H1 (cell line): Measurements from ENCODE around the gene SPC24. TPM values are rescaled to one million over a fixed set of nuclear protein-coding genes. Genes with fewer than 3 reads are reported as not detected.

Experiments used
- CTCF ChIA-PET: fragments of 300-600 bp; sonication (Branson Sonifier 250); formaldehyde crosslinking; loops from one replicate; lab custom pipeline; 2021; ENCODE audit not compliant: partially characterized antibody; lab: Charles Lee
- POLR2A ChIA-PET: fragments of 300-600 bp; sonication (Branson Sonifier 250); formaldehyde crosslinking; loops from one replicate; lab custom pipeline; 2021; ENCODE audit warnings: inconsistent platforms; ENCODE audit not compliant: partially characterized antibody; lab: Charles Lee
- DNase-seq, 2 experiments: peaks; one replicate each; pipeline versions ENCODE4 v3.0.0 to v3.0.0-alpha.2; 2010 to 2022; ENCODE audit warnings: low spot score in 2 of 2, low read depth in 1 of 2, mixed read lengths in 1 of 2
- FAIRE-seq: peaks from 2 replicates; lab custom pipeline; 2011; peaks lifted over from hg19 to GRCh38; lab: Jason Lieb, UNC
- H2AFZ ChIP-seq: 2 replicates; pipeline ENCODE4 v1.8.1; 2012; ENCODE audit warnings: low read length, inconsistent platforms
- H2AK5ac ChIP-seq: 2 replicates; pipeline ENCODE4 v1.6.1; 2013; ENCODE audit warnings: low read depth, low read length
- H2BK120ac ChIP-seq: replicated peaks from 2 replicates; pipeline ENCODE3; 2013; ENCODE audit warnings: low read depth, low read length, inconsistent platforms
- H2BK12ac ChIP-seq: 2 replicates; pipeline ENCODE4 v1.6.1; 2013; ENCODE audit warnings: low read depth, low read length
- H2BK15ac ChIP-seq: 2 replicates; pipeline ENCODE4 v1.6.1; 2013; ENCODE audit warnings: low read length
- H2BK20ac ChIP-seq: 2 replicates; pipeline ENCODE4 v1.6.1; 2013; ENCODE audit warnings: low read length
- H2BK5ac ChIP-seq: 2 replicates; pipeline ENCODE4 v1.6.1; 2013; ENCODE audit warnings: low read depth, low read length
- H3K14ac ChIP-seq: 2 replicates; pipeline ENCODE4 v1.6.1; 2013; ENCODE audit warnings: inconsistent platforms; ENCODE audit not compliant: insufficient read length
- H3K18ac ChIP-seq: 2 replicates; pipeline ENCODE4 v1.6.1; 2013; ENCODE audit warnings: low read length; ENCODE audit errors: extremely low read depth
- H3K23ac ChIP-seq: 2 replicates; pipeline ENCODE4 v1.6.1; 2013; ENCODE audit warnings: inconsistent platforms; ENCODE audit not compliant: insufficient read length
- H3K23me2 ChIP-seq: 2 replicates; pipeline ENCODE4 v1.6.1; 2013; ENCODE audit warnings: low read depth, low read length
- H3K27ac ChIP-seq: 2 replicates; pipeline ENCODE4 v1.6.1; 2011; ENCODE audit warnings: low read depth, low read length, inconsistent platforms
- H3K27me3 ChIP-seq, 4 experiments: replicated peaks in 1 of 4; 1 replicate in 1 of 4; 2 replicates in 3 of 4; pipeline versions ENCODE4 v1.6.1 to v1.8.1; 2011 to 2013; ENCODE audit warnings: low read length in 3 of 4, mild to moderate bottlenecking in 3 of 4, inconsistent platforms in 2 of 4, mixed read lengths in 2 of 4, moderate library complexity in 1 of 4; ENCODE audit not compliant: control insufficient read depth in 3 of 4, insufficient read depth in 3 of 4; ENCODE audit errors: extremely low read depth in 1 of 4
- H3K36me3 ChIP-seq, 4 experiments: 2 replicates each; pipeline versions ENCODE4 v1.6.1 to v1.8.1; 2011 to 2013; ENCODE audit warnings: mild to moderate bottlenecking in 4 of 4, low read length in 3 of 4, moderate library complexity in 2 of 4, control low read depth in 1 of 4, inconsistent platforms in 1 of 4; ENCODE audit not compliant: insufficient read depth in 4 of 4, control insufficient read depth in 2 of 4
- H3K4ac ChIP-seq: replicated peaks from 2 replicates; pipeline ENCODE3; 2013; ENCODE audit warnings: low read length, low read depth, mixed read lengths, inconsistent platforms; ENCODE audit not compliant: insufficient read length
- H3K4me1 ChIP-seq, 4 experiments: replicated peaks in 1 of 4; 1 replicate in 1 of 4; 2 replicates in 3 of 4; pipeline versions ENCODE4 v1.6.1 to v1.8.1; 2011 to 2013; ENCODE audit warnings: low read length in 3 of 4, inconsistent platforms in 2 of 4, mixed read lengths in 1 of 4; ENCODE audit not compliant: insufficient read depth in 4 of 4, control insufficient read depth in 3 of 4
- H3K4me2 ChIP-seq, 2 experiments: 2 replicates each; pipeline versions ENCODE4 v1.6.1 to v1.8.1; 2011 to 2013; ENCODE audit warnings: low read depth in 2 of 2, low read length in 2 of 2, control low read depth in 1 of 2, inconsistent platforms in 1 of 2, mild to moderate bottlenecking in 1 of 2; ENCODE audit not compliant: insufficient read depth in 1 of 2
- H3K4me3 ChIP-seq, 4 experiments: fragments of 200-600, 300-600 bp in 1 of 4; sonication (generic), shearing (Covaris generic), sonication (Bioruptor Twin) in 1 of 4; 2 replicates each; pipeline versions ENCODE4 v1.5.1 to v1.8.1; 2011 to 2016; ENCODE audit warnings: low read length in 4 of 4, low read depth in 3 of 4, control low read depth in 2 of 4, inconsistent platforms in 2 of 4, mild to moderate bottlenecking in 2 of 4, mixed read lengths in 1 of 4, moderate library complexity in 1 of 4; ENCODE audit not compliant: insufficient read depth in 2 of 4; ENCODE audit errors: extremely low read depth in 1 of 4
- H3K56ac ChIP-seq: replicated peaks from 2 replicates; pipeline ENCODE3; 2013; ENCODE audit warnings: low read depth, mild to moderate bottlenecking, mixed read lengths, low read length, inconsistent platforms; ENCODE audit not compliant: insufficient read length
- H3K79me1 ChIP-seq: 2 replicates; pipeline ENCODE4 v1.6.1; 2013; ENCODE audit warnings: low read depth, low read length, control low read depth
- H3K79me2 ChIP-seq, 2 experiments: 2 replicates each; pipeline versions ENCODE4 v1.6.1 to v1.8.1; 2012 to 2013; ENCODE audit warnings: low read length in 2 of 2, mild to moderate bottlenecking in 2 of 2, inconsistent platforms in 1 of 2; ENCODE audit not compliant: insufficient read depth in 2 of 2, control insufficient read depth in 1 of 2
- H3K9ac ChIP-seq, 4 experiments: replicated peaks in 1 of 4; 1 replicate in 1 of 4; 2 replicates in 3 of 4; pipeline versions ENCODE4 v1.6.1 to v1.8.1; 2011 to 2013; ENCODE audit warnings: low read depth in 3 of 4, low read length in 3 of 4, control low read depth in 2 of 4, mild to moderate bottlenecking in 2 of 4, moderate library complexity in 2 of 4, inconsistent platforms in 1 of 4; ENCODE audit errors: extremely low read depth in 1 of 4
- H3K9me3 ChIP-seq, 2 experiments: 2 replicates each; pipeline versions ENCODE4 v1.6.1 to v1.8.1; 2012 to 2013; ENCODE audit warnings: mild to moderate bottlenecking in 2 of 2, moderate library complexity in 2 of 2, control low read depth in 1 of 2, inconsistent platforms in 1 of 2, low read depth in 1 of 2, low read length in 1 of 2, mixed read lengths in 1 of 2; ENCODE audit not compliant: insufficient read depth in 2 of 2
- H4K20me1 ChIP-seq, 2 experiments: replicated peaks in 1 of 2; 2 replicates each; pipeline versions ENCODE3 to v1.8.1; 2011 to 2013; ENCODE audit warnings: inconsistent platforms in 2 of 2, low read length in 2 of 2, mild to moderate bottlenecking in 1 of 2; ENCODE audit not compliant: insufficient read depth in 2 of 2, control insufficient read depth in 1 of 2
- H4K5ac ChIP-seq: 2 replicates; pipeline ENCODE4 v1.6.1; 2013; ENCODE audit warnings: low read length, low read depth, mixed read lengths, inconsistent platforms; ENCODE audit not compliant: insufficient read length
- H4K8ac ChIP-seq: 2 replicates; pipeline ENCODE4 v1.8.0; 2013; ENCODE audit warnings: mild to moderate bottlenecking, moderate library complexity, low read length, inconsistent platforms; ENCODE audit not compliant: insufficient read depth; ENCODE audit errors: extremely low read depth
- H4K91ac ChIP-seq: replicated peaks from 2 replicates; pipeline ENCODE3; 2013; ENCODE audit warnings: low read length, mixed read lengths, inconsistent platforms; ENCODE audit not compliant: insufficient read length
- CHD1 ChIP-seq: IDR thresholded peaks from 2 replicates; pipeline ENCODE4 v1.6.1; 2012; ENCODE audit warnings: low read depth, low read length, improper control_type of control experiment
- EZH2 ChIP-seq: fragments of 200-600 bp; sonication (generic); IDR thresholded peaks from 2 replicates; pipeline ENCODE4 v1.7.1; 2012; ENCODE audit warnings: low read depth, mild to moderate bottlenecking, moderate library complexity, low read length, inconsistent platforms; ENCODE audit not compliant: severe bottlenecking
- KDM5A ChIP-seq: fragments of 200-600 bp; IDR thresholded peaks from 2 replicates; pipeline ENCODE4 v1.7.1; 2012; ENCODE audit warnings: mild to moderate bottlenecking, low read length, inconsistent platforms, mixed read lengths
- NANOG ChIP-seq: IDR thresholded peaks from 2 replicates; pipeline ENCODE4 v1.6.1; 2011; ENCODE audit warnings: low read length, low read depth, mild to moderate bottlenecking, inconsistent platforms; ENCODE audit not compliant: insufficient read depth, poor library complexity, severe bottlenecking
- POU5F1 ChIP-seq: IDR thresholded peaks from 2 replicates; pipeline ENCODE4 v1.6.1; 2011; ENCODE audit warnings: low read depth, mild to moderate bottlenecking, low read length, moderate library complexity
- SAP30 ChIP-seq: fragments of 300-600 bp; sonication (generic); IDR thresholded peaks from 2 replicates; pipeline ENCODE4 v1.7.1; 2012; ENCODE audit warnings: low read length, moderate library complexity, mild to moderate bottlenecking, inconsistent platforms; ENCODE audit not compliant: insufficient read depth, insufficient replicate concordance
- SIN3A ChIP-seq, 2 experiments: IDR thresholded peaks in 1 of 2; conservative IDR thresholded peaks in 1 of 2; 2 replicates each; pipeline ENCODE4 v1.6.1; 2011 to 2012; ENCODE audit warnings: low read length in 2 of 2, improper control_type of control experiment in 1 of 2, low read depth in 1 of 2, mild to moderate bottlenecking in 1 of 2
- SIX5 ChIP-seq: IDR thresholded peaks from 2 replicates; pipeline ENCODE4 v1.6.1; 2011; ENCODE audit warnings: mild to moderate bottlenecking, low read depth, low read length
- TAF7 ChIP-seq: optimal IDR thresholded peaks from 2 replicates; pipeline ENCODE3; 2011; ENCODE audit warnings: low read depth, mild to moderate bottlenecking, inconsistent platforms, low read length, moderate library complexity, borderline replicate concordance
- WGBS, 2 experiments: shearing (Covaris generic) in 1 of 2; methylation state at CpG; one replicate each; pipeline versions ENCODE4 v1.1.6 to v1.1.7; 2013 to 2015; ENCODE audit warnings: low lambda C conversion rate in 2 of 2, mixed read lengths in 2 of 2, inconsistent platforms in 1 of 2, low coverage in 1 of 2, missing lambda C conversion rate in 1 of 2; ENCODE audit not compliant: insufficient replicate concordance in 2 of 2, insufficient coverage in 1 of 2, insufficient read length in 1 of 2; ENCODE audit errors: extremely low coverage in 1 of 2, missing lambda C conversion rate in 1 of 2; 5-methylcytosine and 5-hydroxymethylcytosine counted together
- polyA plus RNA-seq, 7 experiments: library from polyadenylated mRNA; depleted of rRNA in 3 of 7; stranded (reverse) in 5 of 7; unstranded in 2 of 7; fragments of >200 nt in 5 of 7; fragments of 200-250 nt in 2 of 7; gene quantifications; 1 replicate in 5 of 7; 2 replicates in 1 of 7; 4 replicates in 1 of 7; pipeline versions ENCODE4 v1.2.1 to v1.2.3, GENCODE V29; 2011 to 2013; ENCODE audit warnings: missing spikeins in 2 of 7, mixed read lengths in 2 of 7
- total RNA-seq: library from RNA; stranded (reverse); fragmentation: NEBNext Ultra II Directional; extraction: Animal tissue kit (Norgen Biotek cat#: 25700); gene quantifications from 2 replicates; pipeline ENCODE4 v1.2.1, GENCODE V29; 2021
- TF ChIP-seq, protein P1 (sequence below): IDR thresholded peaks from 2 replicates; pipeline ENCODE4 v1.6.1; 2011; ENCODE audit warnings: low read depth, mild to moderate bottlenecking, low read length; ENCODE audit not compliant: insufficient read depth
- TF ChIP-seq, protein P2 (sequence below): IDR thresholded peaks from 2 replicates; pipeline ENCODE4 v1.6.1; 2011; ENCODE audit warnings: low read length, improper control_type of control experiment

The SPC24 gene
- total and polyA plus RNA-seq, 2 of the 8 experiments (the other 6 are each of a cell fraction or from before 2014, with no cell fraction given), result 17.7 to 42.4 TPM

DNA sequence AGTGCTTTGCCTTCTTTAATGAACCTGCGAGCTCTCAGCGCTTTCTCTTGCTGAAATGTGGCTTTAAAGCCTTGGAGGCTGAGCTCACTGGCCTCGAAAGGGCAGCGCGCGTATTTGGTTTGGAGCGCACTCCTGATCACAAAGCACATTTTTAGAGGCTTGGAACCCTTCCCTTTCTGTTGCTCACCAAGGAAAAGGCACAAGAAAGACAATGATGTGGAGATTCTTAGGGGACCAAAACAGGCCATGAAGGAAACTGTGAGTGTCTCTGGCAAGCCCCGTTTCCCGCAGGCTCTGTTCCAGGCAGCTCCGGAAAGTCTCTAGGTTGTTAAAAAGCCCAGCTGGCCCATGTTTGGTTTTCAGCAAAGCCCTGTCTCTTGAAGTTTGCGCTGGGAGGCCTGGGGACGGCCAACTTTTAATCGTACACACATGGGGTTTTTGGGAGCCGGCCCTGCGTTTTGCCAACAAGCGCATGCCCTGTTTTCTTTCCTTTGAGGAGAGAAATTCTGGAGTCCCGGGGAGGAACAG lies 9.4 kb upstream of the SPC24 start:
- DNase-seq (no peak), FAIRE-seq (no peak)
- Histone ChIP-seq H3K4ac (no peak overlapping the region), H3K9ac (no peak overlapping the region), H3K18ac (no peak overlapping the region), H3K23ac (no peak overlapping the region), H3K4me3 (no peak overlapping the region), H3K27ac (no peak overlapping the region), H4K5ac (no peak overlapping the region), H4K20me1 (peaks cover 0 to 3% of the 10 kb centered on the region in 2 experiments), H3K27me3 (no peaks in the 10 kb centered on the region), H2BK5ac (no peak overlapping the region), H2AFZ (no peak overlapping the region), H3K79me2 (no peaks in the 10 kb centered on the region), H3K36me3 (peaks cover 0 to 8% (median 4%) of the 10 kb centered on the region in 4 experiments; a peak in 7 of 8 replicates), H3K56ac (no peak overlapping the region), H3K4me1 (no peaks in the 10 kb centered on the region), H3K79me1 (no peaks in the 10 kb centered on the region), H2BK20ac (no peak overlapping the region), H2BK12ac (no peak overlapping the region), H4K8ac (peak overlapping the region; percentile 21; the same call in 1 of the 2 replicates), H2BK120ac (no peak overlapping the region), H3K14ac (no peak overlapping the region), H3K4me2 (no peak overlapping the region), H3K23me2 (no peaks in the 10 kb centered on the region), H2AK5ac (no peak overlapping the region), H2BK15ac (no peak overlapping the region), H4K91ac (no peak overlapping the region), H3K9me3 (no peaks in the 10 kb centered on the region)
- POLR2A ChIA-PET, result interaction anchor here (0.7 to 1.7 kb wide), 8 partner anchors 9 to 39 kb away, joined by 3 to 7 read pairs (median 4); partner anchors contain the start of gene SPC24
- WGBS, 2 experiments, result 92% methylated on average over 17 of the region's 17 CpGs; no CpG with 5 or more reads in 1 of the 2 experiments
- CTCF ChIA-PET, result interaction anchor here (0.8 to 2.2 kb wide), 6 partner anchors 10 to 72 kb away, joined by 3 to 9 read pairs (median 4); partner anchors contain the start of gene SPC24
- TF ChIP-seq SIX5 (no peak), NANOG (no peak), POU5F1 (no peak), SIN3A (conservative IDR thresholded peaks at IDR 0.05 in 1 of 2, IDR thresholded peaks at IDR 0.05 in 1 of 2; ENCODE audit: low read depth in 1 of 2, low read length in 2 of 2) (no peak), KDM5A (no peak), CHD1 (no peak), EZH2 (no peak), TAF7 (no peak), SAP30 (no peak)
- TF ChIP-seq, protein P1, sequence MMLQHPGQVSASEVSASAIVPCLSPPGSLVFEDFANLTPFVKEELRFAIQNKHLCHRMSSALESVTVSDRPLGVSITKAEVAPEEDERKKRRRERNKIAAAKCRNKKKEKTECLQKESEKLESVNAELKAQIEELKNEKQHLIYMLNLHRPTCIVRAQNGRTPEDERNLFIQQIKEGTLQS, result no peak
- TF ChIP-seq, protein P2, sequence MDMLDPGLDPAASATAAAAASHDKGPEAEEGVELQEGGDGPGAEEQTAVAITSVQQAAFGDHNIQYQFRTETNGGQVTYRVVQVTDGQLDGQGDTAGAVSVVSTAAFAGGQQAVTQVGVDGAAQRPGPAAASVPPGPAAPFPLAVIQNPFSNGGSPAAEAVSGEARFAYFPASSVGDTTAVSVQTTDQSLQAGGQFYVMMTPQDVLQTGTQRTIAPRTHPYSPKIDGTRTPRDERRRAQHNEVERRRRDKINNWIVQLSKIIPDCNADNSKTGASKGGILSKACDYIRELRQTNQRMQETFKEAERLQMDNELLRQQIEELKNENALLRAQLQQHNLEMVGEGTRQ, result no peak
